GM18502 (cell line): Measurements from ENCODE around the gene CDH12.
"Not testable (repeated sequence)": the region's sequence is repeated elsewhere in the genome, so short reads cannot be mapped to it uniquely, and the experiment has no call there.

ENCODE experiments used
- ATAC-seq: cut with Tn5 transposase; IDR thresholded peaks from one replicate; pipeline ENCODE4 v1.9.1; 2021; ENCODE audit warnings: mild to moderate bottlenecking; ENCODE audit not compliant: unreplicated experiment, poor library complexity

Gene CDH12

DNA sequence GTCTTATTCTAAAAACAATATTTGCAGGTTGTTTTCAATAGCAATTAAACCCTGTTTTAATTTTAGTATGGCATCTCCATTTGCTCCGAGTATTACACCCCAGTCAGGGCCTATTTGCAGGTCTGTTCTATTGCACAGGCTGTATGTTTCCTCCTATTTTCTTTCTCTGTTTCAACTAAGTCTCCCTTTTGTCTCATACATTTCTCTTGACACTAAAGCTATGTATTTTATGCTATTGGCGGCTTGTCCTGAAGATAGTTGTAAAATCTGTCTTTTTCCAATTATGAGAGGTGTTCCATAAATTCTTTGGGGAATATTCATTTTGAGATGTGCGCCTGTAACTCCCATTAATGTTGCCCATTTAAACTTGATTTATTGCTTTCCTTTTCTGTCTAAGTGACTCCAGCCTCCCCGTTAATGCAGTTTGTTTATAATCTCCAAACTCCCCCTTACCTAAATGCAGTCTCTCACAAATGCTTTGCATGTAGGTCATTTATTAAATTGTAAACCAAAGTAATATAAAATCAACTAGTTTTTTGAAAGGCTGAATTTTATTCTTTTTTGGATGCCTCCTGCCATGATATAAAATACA lies 262.4 kb downstream of the CDH12 start:
- no peak for ATAC-seq

DNA sequence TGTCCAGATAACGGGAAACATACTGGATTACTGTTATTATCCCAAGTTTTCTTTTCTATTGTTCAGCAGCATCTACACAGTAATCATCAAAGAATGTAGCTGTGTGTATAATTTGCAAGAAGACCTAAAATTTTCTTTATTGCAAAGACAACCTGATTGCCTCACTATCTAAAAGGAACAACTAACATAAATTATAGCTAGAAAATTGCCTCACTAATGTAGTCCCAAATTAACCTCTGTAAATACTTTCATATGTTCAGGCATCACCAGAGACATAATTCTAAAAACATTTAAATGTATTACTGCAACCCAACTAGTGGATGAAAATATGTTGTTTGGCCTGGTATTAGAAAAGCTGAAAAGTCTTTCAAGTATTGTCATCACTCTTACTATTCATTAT lies 275.4 kb downstream of the CDH12 start:
- no peak for ATAC-seq

DNA sequence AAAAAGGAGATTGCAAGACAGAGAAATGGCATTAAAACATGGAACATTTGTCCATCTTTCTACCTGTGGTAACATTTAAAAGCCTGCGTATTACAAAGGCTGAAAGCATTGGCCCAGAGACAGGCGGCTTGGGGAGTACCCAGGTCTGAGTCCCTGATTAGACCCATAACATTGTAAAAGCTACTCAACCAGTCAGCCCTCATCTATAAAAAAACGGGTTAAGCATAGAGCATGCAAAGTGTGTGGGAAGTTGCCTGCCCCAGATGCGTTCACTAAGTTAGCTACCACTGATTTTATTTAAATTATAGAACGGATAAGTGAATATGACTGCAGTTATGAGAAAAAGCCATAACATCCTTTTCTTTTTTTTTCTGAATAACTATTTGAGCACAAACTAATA lies 276.1 kb downstream of the CDH12 start:
- ATAC-seq: no peak

DNA sequence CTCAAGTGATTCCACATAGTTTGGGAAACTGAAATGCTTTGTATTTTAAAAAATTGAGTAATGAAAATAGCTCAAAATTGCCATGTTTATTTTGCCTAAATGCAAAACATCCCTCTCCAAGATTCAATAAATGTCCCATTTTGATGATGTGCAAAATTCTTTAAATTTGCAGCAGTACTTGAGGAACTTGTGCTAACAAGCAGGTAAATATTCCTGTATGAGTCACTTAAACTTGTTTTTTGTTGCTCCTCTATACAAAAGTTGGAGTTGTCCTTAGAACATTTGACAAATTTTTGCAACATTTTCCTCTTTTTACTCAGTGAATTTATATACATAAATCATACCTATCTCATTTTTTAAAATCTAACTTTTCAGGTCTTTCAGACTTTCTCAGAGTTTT lies 280.2 kb downstream of the CDH12 start:
- ATAC-seq: no peak

DNA sequence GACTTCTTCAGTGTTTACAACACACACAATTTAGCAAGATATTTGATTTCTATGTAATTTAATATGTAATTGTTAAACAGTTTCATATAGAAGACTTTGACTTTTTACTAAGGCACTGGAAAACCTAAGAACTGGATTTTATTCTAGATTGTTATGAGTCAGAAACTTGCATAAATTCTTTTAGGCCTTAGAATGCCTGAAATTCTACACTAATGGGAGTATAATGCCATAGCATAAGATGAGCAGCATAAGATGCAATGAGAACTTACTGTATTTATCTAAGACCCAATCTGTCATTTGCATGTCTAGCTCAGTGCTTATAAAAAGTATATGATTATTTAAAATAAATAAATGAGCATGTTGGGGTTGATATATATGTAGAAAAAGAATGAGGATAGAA lies 285.2 kb downstream of the CDH12 start:
- ATAC-seq: no peak

DNA sequence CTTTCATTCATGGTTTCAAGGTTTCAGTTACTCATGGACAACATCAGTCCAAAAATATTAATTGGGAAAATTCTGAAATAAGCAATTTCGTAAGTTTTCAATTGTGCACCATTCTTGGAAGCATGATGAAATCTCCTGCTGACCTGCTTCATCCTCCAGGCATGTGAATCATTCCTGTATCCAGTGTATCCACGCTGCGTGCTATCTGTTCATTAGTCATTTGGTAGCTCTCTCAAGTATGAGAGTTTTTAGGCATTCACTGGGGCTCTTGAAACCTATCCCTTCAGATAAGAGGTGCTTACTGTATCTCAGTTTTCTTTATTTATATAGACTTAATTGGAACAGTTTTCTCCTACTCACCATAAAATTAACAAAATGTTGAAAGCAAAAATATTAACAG lies 293.0 kb downstream of the CDH12 start:
- ATAC-seq: no peak

DNA sequence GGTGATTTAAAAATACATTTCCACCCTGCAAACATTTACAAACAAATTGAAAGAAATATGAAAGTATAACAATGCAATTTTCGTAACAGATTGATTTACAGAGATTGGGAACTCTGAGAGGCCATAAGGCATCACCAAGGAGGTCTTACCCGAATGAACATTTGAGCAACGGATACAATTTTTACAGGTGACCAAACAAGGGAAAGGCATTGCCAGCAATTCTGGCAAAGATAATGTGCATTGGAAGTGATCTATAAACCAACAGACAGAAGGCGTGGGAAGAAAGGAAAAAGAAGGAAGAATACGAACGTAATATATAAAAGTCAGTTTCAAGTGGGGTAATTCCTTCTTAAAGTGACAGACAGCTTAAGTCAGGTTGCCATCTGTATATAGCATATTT lies 295.9 kb downstream of the CDH12 start:
- ATAC-seq: no peak

DNA sequence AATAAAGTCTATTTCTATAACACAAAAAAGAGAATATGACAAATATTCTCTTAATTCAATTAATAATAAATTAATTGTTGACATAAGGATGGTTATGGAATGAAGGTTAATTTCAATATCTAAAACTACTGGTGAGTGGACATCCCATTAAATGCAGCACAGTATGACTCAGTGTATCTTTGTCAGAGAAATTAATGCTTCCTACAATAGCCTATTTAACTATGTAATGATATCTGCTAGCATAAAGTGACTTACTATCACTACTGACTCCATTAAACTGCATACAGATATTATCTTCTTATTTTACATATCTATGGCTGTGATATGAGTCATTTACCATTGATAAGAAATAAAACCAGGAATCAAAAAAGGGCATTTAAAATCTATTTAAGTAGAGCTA lies 298.7 kb downstream of the CDH12 start:
- ATAC-seq: no peak

DNA sequence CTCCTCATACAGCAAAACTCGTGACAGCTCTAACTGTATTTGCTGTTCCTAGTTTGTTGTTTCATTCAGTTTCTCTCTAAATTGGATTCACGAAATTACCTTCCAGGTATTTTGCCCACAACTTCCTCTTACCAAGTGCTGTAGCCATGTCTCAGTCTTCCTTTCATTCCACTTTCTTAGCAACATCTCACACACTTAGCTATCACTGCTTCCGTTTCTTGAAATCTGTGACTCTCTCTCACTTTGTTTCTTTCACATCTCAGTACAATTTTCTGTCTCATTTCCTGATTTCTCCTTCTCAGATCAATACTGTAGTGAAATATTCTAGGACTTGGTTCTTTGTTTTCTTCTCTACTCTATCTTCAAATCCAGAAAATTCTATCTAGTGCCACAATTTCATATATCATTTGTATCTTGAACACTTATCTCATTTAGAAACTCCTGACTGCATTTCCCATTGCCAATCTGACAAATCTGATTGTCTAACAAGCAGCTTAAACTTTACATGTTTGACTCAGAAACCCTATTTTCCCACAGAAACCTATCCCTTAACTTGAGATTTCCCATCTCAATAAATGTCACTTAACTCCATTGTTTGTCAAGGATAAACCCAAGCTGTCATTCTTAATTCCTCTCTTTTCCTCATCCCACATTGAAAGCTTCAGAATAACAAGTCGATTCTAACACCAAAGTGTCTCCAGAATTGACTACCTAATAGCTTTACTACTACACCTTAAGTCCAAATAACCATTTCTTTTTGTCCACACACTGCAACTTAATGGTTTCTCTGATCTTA lies 303.1 kb downstream of the CDH12 start:
- ATAC-seq: no peak

DNA sequence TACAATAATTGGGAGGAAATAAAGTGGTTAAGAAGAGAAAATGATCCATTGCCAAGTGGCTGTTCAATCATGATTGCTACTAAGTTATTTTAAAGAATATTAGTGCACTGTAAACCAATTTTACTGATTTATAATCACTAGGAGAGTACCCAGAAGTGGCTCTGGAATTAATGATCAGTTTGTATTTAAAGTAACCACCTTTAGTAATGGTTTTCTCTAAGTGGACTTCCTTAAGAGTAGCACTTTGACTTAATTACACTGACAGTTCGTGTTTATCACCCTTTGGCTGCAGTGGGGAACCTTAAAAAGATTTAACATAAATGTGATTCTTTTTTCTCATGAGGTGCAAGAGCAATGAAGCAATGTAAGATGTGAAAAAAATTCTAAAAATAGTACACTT lies 310.8 kb downstream of the CDH12 start:
- ATAC-seq: no peak

DNA sequence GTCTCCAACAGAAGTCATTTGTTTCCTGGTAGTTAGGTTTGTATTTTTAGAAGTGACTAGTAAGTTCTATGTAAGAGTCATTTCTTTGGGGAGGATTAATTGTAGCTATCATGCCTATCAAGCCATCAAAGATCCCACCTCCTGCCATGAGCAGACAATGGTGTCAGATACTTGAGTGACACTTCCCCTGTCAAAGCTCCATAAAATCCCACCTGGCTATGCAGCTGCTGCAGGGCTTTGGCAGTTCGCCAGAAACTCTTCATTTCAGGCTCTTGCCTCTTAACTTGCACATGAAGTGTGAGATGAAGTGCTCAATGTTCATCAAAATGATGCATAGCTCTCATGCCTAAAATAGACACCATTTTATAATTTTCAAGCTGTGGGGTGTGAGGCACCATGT lies 312.1 kb downstream of the CDH12 start:
- ATAC-seq: no peak

DNA sequence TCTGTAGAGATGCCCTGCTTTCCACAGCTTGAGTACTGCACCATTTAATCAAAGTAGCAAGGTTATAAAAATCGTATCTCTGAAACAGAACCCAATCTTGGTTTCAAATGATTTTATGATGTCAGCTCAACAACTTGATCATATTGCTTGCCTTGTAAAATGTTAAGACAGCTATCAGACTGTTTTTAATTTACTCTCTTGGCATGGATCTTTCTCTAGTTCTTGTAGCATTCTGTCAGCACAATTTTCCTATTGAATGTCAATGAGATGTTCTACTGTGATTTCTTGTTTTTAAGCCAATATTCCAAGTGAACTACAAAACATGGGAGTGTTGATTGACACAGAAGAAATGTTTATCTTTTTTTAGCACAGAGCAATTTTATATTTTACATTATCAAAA lies 313.4 kb downstream of the CDH12 start:
- no peak for ATAC-seq

DNA sequence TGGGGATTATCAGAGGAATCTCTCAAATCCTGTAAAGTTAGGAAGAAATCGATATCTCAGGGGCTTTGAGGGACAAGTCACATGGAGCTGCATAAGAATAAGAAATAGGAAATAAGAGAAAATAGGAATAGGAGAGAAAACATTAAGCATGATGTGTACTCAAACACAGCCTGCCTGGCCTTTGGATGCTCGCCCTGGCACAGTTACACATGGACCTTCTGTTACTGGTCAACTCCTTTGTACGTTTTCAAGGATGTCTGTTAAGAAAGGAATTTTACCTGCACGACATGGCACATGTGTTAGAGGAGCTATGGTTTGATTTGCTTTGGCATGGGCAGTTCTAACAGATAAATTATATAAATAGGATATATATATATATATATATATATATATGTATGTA lies 321.2 kb downstream of the CDH12 start:
- ATAC-seq: no peak

DNA sequence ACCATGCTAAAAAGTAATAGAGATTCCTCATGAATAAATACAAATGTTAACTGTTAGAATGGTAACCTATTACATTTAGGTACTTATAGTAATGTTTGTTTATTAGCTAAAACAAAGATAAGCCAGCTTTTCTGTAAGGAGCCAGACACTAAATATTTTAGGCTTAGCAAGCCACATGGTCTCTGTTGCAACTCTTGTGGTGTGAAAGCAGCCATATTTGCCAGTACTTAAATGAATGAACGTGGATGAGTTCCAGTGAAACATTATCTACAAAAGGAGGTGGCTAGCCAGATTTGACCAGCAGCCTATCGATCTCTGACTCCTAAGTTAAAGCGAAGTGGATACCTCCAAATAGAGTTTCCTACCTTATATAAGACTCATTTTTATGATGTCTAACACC lies 331.6 kb downstream of the CDH12 start:
- no peak for ATAC-seq

DNA sequence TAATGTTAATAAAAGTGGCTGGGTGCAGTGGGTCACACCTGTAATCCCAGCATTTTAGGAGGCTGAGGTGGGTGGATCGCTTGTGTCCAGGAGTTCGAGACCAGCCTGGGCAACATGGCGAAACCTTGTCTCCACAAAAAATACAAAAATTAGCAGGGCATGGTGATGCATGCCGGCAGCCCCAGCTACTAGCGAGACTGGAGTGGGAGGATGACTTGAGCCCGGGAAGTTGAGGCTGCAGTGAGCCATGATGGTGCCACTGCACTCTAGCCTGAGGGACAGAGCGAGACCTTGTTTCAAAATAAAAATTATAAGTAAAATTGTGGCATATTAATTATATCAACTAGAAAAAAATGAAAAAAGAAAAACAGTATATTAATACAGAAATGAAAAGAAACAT lies 336.6 kb downstream of the CDH12 start:
- ATAC-seq: not testable (repeated sequence)

DNA sequence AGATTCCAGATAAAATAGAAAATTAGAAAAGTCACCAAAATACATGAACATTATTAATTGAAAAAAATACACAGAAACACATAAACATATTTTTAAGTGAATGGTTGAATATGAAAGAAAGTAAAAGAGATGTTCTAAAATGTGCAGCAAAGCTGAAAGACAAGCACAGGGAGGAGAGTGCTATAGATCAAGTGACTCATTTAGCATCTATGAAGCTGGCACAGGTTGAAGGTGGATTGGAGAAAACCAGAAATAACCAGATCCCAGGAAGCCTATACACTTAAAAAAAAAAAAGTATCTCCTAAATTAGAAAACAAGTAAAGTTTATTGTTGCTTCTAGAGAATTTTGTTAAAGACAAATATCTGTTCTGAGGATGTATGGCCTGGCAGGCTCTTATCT lies 338.9 kb downstream of the CDH12 start:
- ATAC-seq: no peak

DNA sequence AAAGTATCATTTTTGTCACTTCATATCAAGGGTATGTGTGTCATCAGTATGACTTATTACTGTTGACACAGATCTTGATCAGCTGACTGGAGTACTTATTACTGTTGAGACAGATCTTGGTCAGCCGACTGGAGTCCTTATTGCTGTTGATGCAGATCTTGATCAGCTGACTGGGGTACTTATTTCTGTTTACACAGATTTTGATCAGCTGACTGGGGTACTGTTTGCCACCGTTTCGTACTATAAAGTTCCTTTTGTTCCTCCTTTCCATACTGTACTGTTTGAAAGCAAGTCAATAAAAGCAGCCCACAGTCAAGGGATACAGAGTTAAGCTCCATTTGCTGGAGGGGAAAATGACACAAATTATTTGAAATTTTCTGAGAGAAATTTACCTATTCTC lies 347.3 kb downstream of the CDH12 start:
- ATAC-seq: no peak

DNA sequence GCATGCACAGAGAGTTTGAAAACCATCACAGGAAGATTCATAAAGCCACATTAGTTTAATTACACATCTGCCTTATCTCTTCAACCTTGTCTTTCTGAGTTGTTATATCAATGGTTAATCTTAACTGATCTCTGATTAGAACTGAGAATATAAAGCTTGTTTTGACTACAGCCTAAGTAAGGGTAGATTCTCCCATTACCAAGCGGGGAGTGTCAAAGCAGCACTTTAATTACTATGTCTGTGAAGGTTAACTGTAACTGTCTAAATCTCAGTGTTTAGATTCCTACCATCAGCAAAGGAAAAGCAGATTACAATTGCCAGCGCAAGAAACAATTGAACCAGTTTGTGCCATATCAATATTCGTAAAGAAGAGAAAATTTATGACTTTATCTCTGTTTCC lies 348.7 kb downstream of the CDH12 start:
- no peak for ATAC-seq

DNA sequence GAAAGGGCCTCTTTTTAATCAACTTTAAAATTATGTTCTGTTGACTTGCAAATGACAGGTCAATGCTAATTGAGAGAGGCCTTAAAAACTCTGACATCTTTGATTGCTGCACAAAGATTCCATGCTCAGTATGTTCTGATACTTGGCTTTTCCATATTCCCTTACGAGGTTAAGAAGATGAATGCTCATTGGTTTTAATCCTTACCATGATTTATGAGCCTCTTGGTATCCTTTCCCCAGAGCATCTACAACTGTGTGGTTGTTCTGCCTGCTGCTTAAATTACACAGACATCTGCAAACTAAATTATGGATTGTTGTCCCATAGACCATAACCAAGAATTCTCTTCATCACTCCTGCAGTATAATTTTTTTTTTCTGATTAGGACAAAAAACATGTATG lies 352.6 kb downstream of the CDH12 start:
- no peak for ATAC-seq

DNA sequence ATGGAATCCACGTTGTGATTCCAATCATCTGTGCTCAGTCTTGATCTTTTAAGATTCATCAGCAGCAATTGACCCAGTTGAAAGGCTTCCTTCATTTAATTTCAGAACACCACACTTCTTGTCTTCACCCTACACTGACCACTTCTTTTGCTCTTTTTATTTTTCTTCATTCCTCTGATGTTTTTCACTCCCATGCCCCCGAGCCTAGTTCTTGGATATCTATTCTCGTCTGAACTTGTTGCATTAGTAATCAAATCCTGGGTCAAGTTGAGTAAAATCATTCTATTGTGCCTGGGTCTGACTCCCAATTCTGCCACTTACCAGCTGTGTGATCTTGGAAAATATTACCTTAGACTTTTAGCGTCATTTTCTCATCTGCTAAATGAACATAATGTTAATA lies 356.5 kb downstream of the CDH12 start:
- no peak for ATAC-seq

DNA sequence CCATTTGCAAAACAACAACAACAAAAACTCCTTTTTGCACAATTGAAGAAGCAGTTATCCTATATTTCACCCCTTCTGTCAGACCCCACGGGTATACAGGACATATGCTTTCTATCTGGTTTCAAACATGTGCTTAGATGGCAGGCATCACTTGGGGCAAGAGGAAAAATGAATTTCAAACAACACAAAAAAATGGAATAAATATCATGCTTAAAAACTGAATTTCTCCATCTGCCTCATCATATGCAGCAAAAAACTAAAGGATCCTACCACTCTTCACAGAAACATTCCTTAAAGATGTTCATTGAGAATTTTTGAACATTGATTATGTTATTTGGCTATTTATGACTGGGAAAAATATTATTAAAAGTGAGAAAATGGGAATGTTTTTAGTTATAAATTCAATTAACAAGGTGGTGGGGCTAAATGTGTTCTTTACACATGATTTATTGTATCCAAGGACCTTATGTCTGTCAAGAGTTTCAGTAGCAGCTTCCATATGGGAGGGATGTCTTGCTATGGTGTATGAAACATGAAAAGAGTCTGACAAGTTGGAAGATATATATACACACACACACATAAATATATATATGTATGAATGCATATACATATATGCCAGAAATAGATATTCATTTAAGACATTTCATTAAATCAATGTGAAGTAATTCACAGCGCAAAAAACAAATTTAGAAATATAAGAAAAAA lies 358.0 kb downstream of the CDH12 start:
- no peak for ATAC-seq

DNA sequence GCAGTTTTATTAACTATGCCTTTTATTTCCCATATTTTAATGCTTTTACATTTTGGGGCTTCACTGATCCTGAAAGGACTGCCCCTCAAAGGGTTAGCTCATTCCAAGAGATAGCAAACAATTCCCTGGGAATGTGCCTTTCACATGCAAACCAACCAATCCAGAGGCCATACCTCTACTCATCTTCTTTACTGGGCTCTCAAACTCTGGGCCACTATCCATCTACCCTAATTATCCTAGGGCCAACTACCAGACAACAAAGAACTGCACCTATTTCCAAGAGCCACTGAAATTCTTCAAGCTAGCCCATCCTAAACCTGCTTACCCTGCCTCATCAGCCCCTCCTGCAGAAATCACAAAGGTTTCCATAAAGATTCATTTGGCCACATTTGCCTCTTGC lies 364.7 kb downstream of the CDH12 start:
- no peak for ATAC-seq
